GM12872 (cell line): Measurements from ENCODE around the gene SLC25A45.

Experiments
- CTCF ChIP-seq: IDR thresholded peaks from 3 replicates; pipeline ENCODE4 v1.5.1; 2011; ENCODE audit warnings: low read depth, mild to moderate bottlenecking, low read length, moderate library complexity; ENCODE audit not compliant: insufficient read depth

The SLC25A45 gene

GRCh38 chr11:65354265-65355012, 28.0 kb downstream of the SLC25A45 start, which contains the start of gene TIGD3:
TSS of gene TIGD3 (plus strand) at chr11:65354751. CDS start at chr11:65355809, 1,058 bp downstream.
- no peak for TF ChIP-seq CTCF

GRCh38 chr11:65353900-65354264, 28.6 kb downstream of the SLC25A45 start:
- no peak for TF ChIP-seq CTCF

GRCh38 chr11:65353376-65353775, 29.1 kb downstream of the SLC25A45 start:
- no peak for TF ChIP-seq CTCF

GRCh38 chr11:65352783-65353182, 29.7 kb downstream of the SLC25A45 start:
- TF ChIP-seq CTCF = no peak

GRCh38 chr11:65351511-65351910, 30.9 kb downstream of the SLC25A45 start:
- TF ChIP-seq CTCF = no peak

GRCh38 chr11:65341856-65342255, 40.6 kb downstream of the SLC25A45 start:
- no peak for TF ChIP-seq CTCF

GRCh38 chr11:65340226-65340625, 42.2 kb downstream of the SLC25A45 start:
- TF ChIP-seq CTCF = no peak
